Measurements from ENCODE around the gene FAM187B. TPM values are rescaled to one million over a fixed set of nuclear protein-coding genes. Genes with fewer than 3 reads are reported as not detected.

Gene FAM187B
- total RNA-seq, 1 experiment from 2014 or later: not detected

DNA sequence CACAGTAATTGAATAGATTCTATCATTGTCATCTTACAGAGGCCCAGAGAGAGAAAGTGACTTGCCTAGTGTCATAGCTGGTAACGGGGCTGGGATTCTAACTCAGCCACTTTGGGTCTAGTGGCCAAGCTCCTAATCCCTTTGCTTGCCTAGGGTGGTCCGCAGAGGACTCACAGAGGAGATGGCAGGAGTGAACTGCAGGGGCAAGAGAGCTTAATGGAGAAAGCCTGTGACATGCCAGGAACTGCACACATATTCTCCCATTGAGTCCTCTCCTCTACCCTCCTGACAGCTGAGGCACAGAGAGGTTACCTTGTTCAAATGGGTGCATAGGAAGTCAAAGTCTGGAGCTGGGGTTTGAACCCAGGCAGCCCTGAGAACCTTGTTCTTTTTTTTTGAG lies 22.9 kb upstream of the FAM187B start:
- peaks cover 14% of the 10 kb centered on the region for H3K79me1 ChIP-seq (ENCODE audit: insufficient read depth, low read depth, low read length, poor library complexity, severe bottlenecking)
- peaks cover 7% of the 10 kb centered on the region for H3K23me2 ChIP-seq (ENCODE audit: insufficient read length, low read depth, low read length, poor library complexity, severe bottlenecking)
- H3K9ac ChIP-seq (ENCODE audit: extremely low read depth, insufficient read length, low read length): no peak overlapping the region
- no peak overlapping the region for H2BK120ac ChIP-seq (ENCODE audit: low read depth, low read length, poor library complexity, severe bottlenecking)
- no peak overlapping the region for H3K18ac ChIP-seq (ENCODE audit: insufficient read length, low read depth, low read length)
- Mint-ChIP-seq H3K36me3 (ENCODE audit: insufficient read depth in 1 of 3, low read depth in 3 of 3) (peaks cover 48 to 71% (median 65%) of the 10 kb centered on the region in 3 experiments), H3K4me1 (peaks cover 37 to 39% of the 10 kb centered on the region in 2 experiments), H3K4me3 (peak overlapping the region; percentile 34 to 51; a peak in 2 of 5 replicates), H3K27me3 (ENCODE audit: low read depth) (no peaks in the 10 kb centered on the region; the same call in 1 of the 2 replicates), H3K27ac (no peak overlapping the region), H3K9me3 (no peaks in the 10 kb centered on the region; a peak in 1 of 5 replicates)
- no peak overlapping the region for H4K5ac ChIP-seq (ENCODE audit: insufficient read length, low read depth, low read length)
- H3K27me3 ChIP-seq (ENCODE audit: insufficient read depth, low read length): no peaks in the 10 kb centered on the region
- H2BK5ac ChIP-seq (ENCODE audit: insufficient read length, low read length): no peak overlapping the region
- H2BK20ac ChIP-seq (ENCODE audit: low read depth, low read length, poor library complexity, severe bottlenecking): no peak overlapping the region
- H2BK15ac ChIP-seq (ENCODE audit: low read depth, low read length): no peak overlapping the region
- no peaks in the 10 kb centered on the region; the same call in 1 of the 2 replicates for H3K4me1 ChIP-seq (ENCODE audit: insufficient read depth, low read length)
- H3K27ac ChIP-seq (ENCODE audit: insufficient read length, low read depth, low read length): no peak overlapping the region
- H2AFZ ChIP-seq (ENCODE audit: low read length): no peak overlapping the region
- no peak overlapping the region for H2AK5ac ChIP-seq (ENCODE audit: insufficient read length, low read length)
- no peak overlapping the region for H2BK12ac ChIP-seq (ENCODE audit: insufficient read length, low read depth, low read length)
- H3K56ac ChIP-seq (ENCODE audit: insufficient read length, low read depth, low read length): no peak overlapping the region
- no peaks in the 10 kb centered on the region for H3K9me3 ChIP-seq (ENCODE audit: control insufficient read depth, low read depth, low read length)
- peaks cover 15% of the 10 kb centered on the region; the same call in 1 of the 2 replicates for H3K79me2 ChIP-seq (ENCODE audit: insufficient read depth, low read length)
- peaks cover 6% of the 10 kb centered on the region for H4K20me1 ChIP-seq (ENCODE audit: control insufficient read depth, insufficient read depth, insufficient read length)
- no peak overlapping the region for H3K4ac ChIP-seq (ENCODE audit: low read depth, low read length)
- no peak overlapping the region for H3K14ac ChIP-seq (ENCODE audit: insufficient read depth, low read length)
- H3T11ph ChIP-seq (ENCODE audit: low read length): no peak overlapping the region
- H4K91ac ChIP-seq (ENCODE audit: insufficient read length, low read depth, low read length): no peak overlapping the region
- no peak overlapping the region for H3K4me2 ChIP-seq (ENCODE audit: insufficient read depth, insufficient read length, low read length)
- H3K23ac ChIP-seq (ENCODE audit: insufficient read length, low read depth, low read length): no peak overlapping the region
- DNase-seq: no peak
- TF ChIP-seq, protein P1, sequence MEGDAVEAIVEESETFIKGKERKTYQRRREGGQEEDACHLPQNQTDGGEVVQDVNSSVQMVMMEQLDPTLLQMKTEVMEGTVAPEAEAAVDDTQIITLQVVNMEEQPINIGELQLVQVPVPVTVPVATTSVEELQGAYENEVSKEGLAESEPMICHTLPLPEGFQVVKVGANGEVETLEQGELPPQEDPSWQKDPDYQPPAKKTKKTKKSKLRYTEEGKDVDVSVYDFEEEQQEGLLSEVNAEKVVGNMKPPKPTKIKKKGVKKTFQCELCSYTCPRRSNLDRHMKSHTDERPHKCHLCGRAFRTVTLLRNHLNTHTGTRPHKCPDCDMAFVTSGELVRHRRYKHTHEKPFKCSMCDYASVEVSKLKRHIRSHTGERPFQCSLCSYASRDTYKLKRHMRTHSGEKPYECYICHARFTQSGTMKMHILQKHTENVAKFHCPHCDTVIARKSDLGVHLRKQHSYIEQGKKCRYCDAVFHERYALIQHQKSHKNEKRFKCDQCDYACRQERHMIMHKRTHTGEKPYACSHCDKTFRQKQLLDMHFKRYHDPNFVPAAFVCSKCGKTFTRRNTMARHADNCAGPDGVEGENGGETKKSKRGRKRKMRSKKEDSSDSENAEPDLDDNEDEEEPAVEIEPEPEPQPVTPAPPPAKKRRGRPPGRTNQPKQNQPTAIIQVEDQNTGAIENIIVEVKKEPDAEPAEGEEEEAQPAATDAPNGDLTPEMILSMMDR (conservative IDR thresholded peaks at IDR 0.05): no peak
- no CpG with 5 or more reads among the region's 2 CpGs for WGBS (ENCODE audit: extremely low coverage, insufficient read length, low lambda C conversion rate)
- no peak overlapping the region for H4K8ac ChIP-seq (replicated peaks; ENCODE audit: insufficient read length, low read depth, low read length)

Measured in H9 (cell line).